Esophagus muscularis mucosa (tissue), 4 donors: Measurements from ENCODE around the gene FGD5. TPM values are rescaled to one million over a fixed set of nuclear protein-coding genes. Genes with fewer than 3 reads are reported as not detected.

Source experiments
- DNase-seq: peaks from one replicate; pipeline ENCODE4 v3.0.0-alpha.2; 2017; ENCODE audit errors: extremely low spot score
- H3K27ac ChIP-seq, 4 donors: fragments of 200-600 bp; sonication (generic); replicated peaks in 1 of 4; 1 replicate in 3 of 4; 2 replicates in 1 of 4; pipeline ENCODE4 v1.5.1; 2016 to 2019; ENCODE audit warnings: mild to moderate bottlenecking in 1 of 4
- H3K27me3 ChIP-seq, 4 donors: fragments of 200-600 bp; sonication (generic); one replicate each; pipeline versions ENCODE4 v1.5.1 to v1.6.0; 2016 to 2019
- H3K36me3 ChIP-seq, 4 donors: fragments of 200-600 bp; sonication (generic); one replicate each; pipeline ENCODE4 v1.5.1; 2016 to 2019
- H3K4me1 ChIP-seq, 4 donors: fragments of 200-600 bp; sonication (generic); one replicate each; pipeline ENCODE4 v1.5.1; 2016 to 2019
- H3K4me3 ChIP-seq, 4 donors: fragments of 200-600 bp; sonication (generic); 1 replicate in 2 of 4; 2 replicates in 2 of 4; pipeline ENCODE4 v1.5.1; 2016 to 2019; ENCODE audit warnings: mild to moderate bottlenecking in 4 of 4, moderate library complexity in 1 of 4
- H3K9me3 ChIP-seq, 4 donors: fragments of 200-600 bp; sonication (generic); 1 replicate in 3 of 4; 2 replicates in 1 of 4; pipeline ENCODE4 v1.5.1; 2016 to 2019
- CTCF ChIP-seq, 3 experiments: fragments of 200-600 bp in 2 of 3; fragments of 450-650 bp in 1 of 3; sonication (generic) in 2 of 3; IDR thresholded peaks; one replicate each; pipeline ENCODE4 v1.5.1; 2017 to 2019; ENCODE audit warnings: antibody characterized with exemption in 3 of 3, mild to moderate bottlenecking in 2 of 3, moderate library complexity in 1 of 3
- EP300 ChIP-seq: sonication (generic); formaldehyde crosslinking; IDR thresholded peaks from one replicate; pipeline ENCODE4 v1.6.1; 2017; ENCODE audit warnings: antibody characterized with exemption
- POLR2A ChIP-seq: fragments of 450-650 bp; IDR thresholded peaks from one replicate; pipeline ENCODE4 v1.6.1; 2017; ENCODE audit warnings: antibody characterized with exemption, moderate library complexity, mild to moderate bottlenecking, low read depth
- POLR2AphosphoS5 ChIP-seq, 2 donors: sonication (generic); formaldehyde crosslinking; IDR thresholded peaks; one replicate each; pipeline ENCODE4 v1.6.1; 2017; ENCODE audit warnings: antibody characterized with exemption in 2 of 2
- WGBS: methylation state at CpG from one replicate; pipeline ENCODE4 v1.1.5; 2018; 5-methylcytosine and 5-hydroxymethylcytosine counted together
- intact Hi-C: fragments of 100-400 bp; cut with DNase I; formaldehyde crosslinking; loops from one replicate; pipeline ENCODE4 v1.15.1; 2023
- total RNA-seq, 4 donors: library from RNA; depleted of rRNA; stranded (reverse); fragments of >200 nt; gene quantifications; one replicate each; pipeline versions ENCODE4 v1.1.0 to v1.2.1, GENCODE V29; 2016

FGD5 gene
- total RNA-seq, 4 donors from 2014 or later: 15.4 to 21.1 (median 16.1) TPM

- intact Hi-C loops: no loop called here
- peaks cover 0 to 22% (median 0%) of the 10 kb centered on the region in 4 donors for H3K27me3 ChIP-seq
- 95% methylated on average over 2 of the region's 2 CpGs for WGBS
- no peak overlapping the region for H3K4me3 ChIP-seq
- no peaks in the 10 kb centered on the region for H3K36me3 ChIP-seq
- H3K4me1 ChIP-seq: no peaks in the 10 kb centered on the region
- no peak for DNase-seq
- peaks cover 0 to 11% (median 6%) of the 10 kb centered on the region in 4 donors for H3K9me3 ChIP-seq
- TF ChIP-seq CTCF (IDR thresholded peaks at IDR 0.05) (no peak), POLR2A (no peak), POLR2AphosphoS5 (IDR thresholded peaks at IDR 0.05) (no peak), EP300 (no peak)
- no peak overlapping the region for H3K27ac ChIP-seq
These were observed 35.2 kb upstream of the FGD5 start for GRCh38 chr3:14783480-14784086.

- TF ChIP-seq POLR2AphosphoS5 (IDR thresholded peaks at IDR 0.05) (no peak), POLR2A (no peak), CTCF (IDR thresholded peaks at IDR 0.05) (no peak), EP300 (no peak)
- no peak overlapping the region for H3K4me3 ChIP-seq
- H3K27me3 ChIP-seq: peaks cover 0 to 22% (median 0%) of the 10 kb centered on the region in 4 donors
- 64% methylated on average over 8 of the region's 8 CpGs for WGBS
- no peaks in the 10 kb centered on the region for H3K4me1 ChIP-seq
- H3K27ac ChIP-seq: no peak overlapping the region
- intact Hi-C loops: no loop called here
- no peaks in the 10 kb centered on the region for H3K36me3 ChIP-seq
- DNase-seq: no peak
- peaks cover 0 to 5% (median 2%) of the 10 kb centered on the region in 4 donors for H3K9me3 ChIP-seq
These were observed 34.6 kb upstream of the FGD5 start for GRCh38 chr3:14784087-14784681.

- TF ChIP-seq CTCF (IDR thresholded peaks at IDR 0.05) (no peak), POLR2AphosphoS5 (IDR thresholded peaks at IDR 0.05) (no peak), EP300 (no peak), POLR2A (no peak)
- H3K27ac ChIP-seq: no peak overlapping the region
- no peaks in the 10 kb centered on the region for H3K36me3 ChIP-seq
- no peak overlapping the region for H3K4me3 ChIP-seq
- H3K4me1 ChIP-seq: no peaks in the 10 kb centered on the region
- WGBS: 93% methylated on average over 20 of the region's 20 CpGs
- DNase-seq: no peak
- intact Hi-C loops: no loop called here
- H3K27me3 ChIP-seq: peaks cover 0 to 29% (median 0%) of the 10 kb centered on the region in 4 donors
- no peaks in the 10 kb centered on the region for H3K9me3 ChIP-seq
These were observed 33.3 kb upstream of the FGD5 start for GRCh38 chr3:14785207-14786155.

- 98% methylated on average over 3 of the region's 3 CpGs for WGBS
- H3K27me3 ChIP-seq: peaks cover 0 to 32% (median 0%) of the 10 kb centered on the region in 4 donors
- DNase-seq: no peak
- no peaks in the 10 kb centered on the region for H3K9me3 ChIP-seq
- no peaks in the 10 kb centered on the region for H3K36me3 ChIP-seq
- intact Hi-C loops: no loop called here
- no peak overlapping the region for H3K27ac ChIP-seq
- TF ChIP-seq POLR2AphosphoS5 (IDR thresholded peaks at IDR 0.05) (no peak), EP300 (no peak), POLR2A (no peak), CTCF (IDR thresholded peaks at IDR 0.05) (no peak)
- H3K4me1 ChIP-seq: peaks cover 0 to 4% (median 4%) of the 10 kb centered on the region in 4 donors
- H3K4me3 ChIP-seq: no peak overlapping the region
These were observed 32.4 kb upstream of the FGD5 start for GRCh38 chr3:14786369-14786768.
